Measurements from ENCODE around the gene NSUN2. TPM values are rescaled to one million over a fixed set of nuclear protein-coding genes. Genes with fewer than 3 reads are reported as not detected.

NSUN2 gene
- total and polyA plus RNA-seq, 2 donors (not counting 3 experiments of a cell fraction or from before 2014, with no cell fraction given), result 53.7 to 73.0 TPM

DNA sequence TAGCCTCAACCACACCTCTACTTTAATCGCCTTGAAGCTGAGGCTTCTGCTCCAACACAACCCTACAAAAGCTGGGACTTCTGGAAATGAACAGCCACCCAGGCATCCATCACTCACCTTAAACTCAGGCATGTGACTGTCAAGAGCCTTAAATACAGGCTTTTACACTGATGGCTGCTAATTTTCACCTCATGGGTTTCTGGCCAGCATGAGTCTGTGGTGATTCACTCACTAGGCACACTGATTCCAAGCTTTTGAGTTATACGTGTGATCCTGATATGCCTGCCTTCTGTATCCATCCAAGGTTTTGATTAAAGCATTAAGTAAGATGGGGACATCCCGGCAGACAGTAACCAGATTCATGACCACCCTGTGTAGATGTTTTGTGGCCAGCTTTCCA lies 8.9 kb downstream of the NSUN2 start:
- no peak overlapping the region for H3K27ac ChIP-seq (ENCODE audit: insufficient read depth, low read depth, low read length)
- H3K9ac ChIP-seq (replicated peaks; ENCODE audit: extremely low read depth, insufficient read depth, low read length), result no peak overlapping the region
- TF ChIP-seq MYC (IDR thresholded peaks at IDR 0.05; ENCODE audit: low read depth, low read length) (no peak), POLR2AphosphoS5 (IDR thresholded peaks at IDR 0.05; ENCODE audit: insufficient read depth, low read depth, low read length) (no peak), GATA2 (IDR thresholded peaks at IDR 0.05; ENCODE audit: insufficient read depth, insufficient read length, low read depth, low read length) (no peak), POLR2A (IDR thresholded peaks at IDR 0.05; ENCODE audit: low read depth, low read length) (no peak), EZH2 (IDR thresholded peaks at IDR 0.05; ENCODE audit: borderline replicate concordance, low read depth, low read length, severe bottlenecking) (no peak)
- peaks cover 69% of the 10 kb centered on the region for H3K79me2 ChIP-seq (ENCODE audit: control insufficient read depth, insufficient read depth, low read length)
- no peaks in the 10 kb centered on the region for H3K4me1 ChIP-seq (ENCODE audit: control insufficient read depth, extremely low read depth, insufficient read depth, low read length)
- H3K9me3 ChIP-seq (replicated peaks; ENCODE audit: control insufficient read depth, insufficient read depth, low read length), result no peaks in the 10 kb centered on the region
- dilution Hi-C loops (cut with MboI; ENCODE audit: extremely low pct_ligation_motif_present, low sequenced_read_pairs) (no loop called here), intact Hi-C loops (cut with micrococcal nuclease) (no loop called here)
- no peaks in the 10 kb centered on the region for H3K27me3 ChIP-seq (ENCODE audit: control insufficient read depth in 2 of 2, insufficient read depth in 2 of 2, low read length in 2 of 2)
- H3K4me3 ChIP-seq (replicated peaks in 1 of 3; ENCODE audit: insufficient read depth in 1 of 3, low read depth in 1 of 3, low read length in 3 of 3), result no peak overlapping the region
- H4K20me1 ChIP-seq (replicated peaks; ENCODE audit: control insufficient read depth, extremely low read depth, insufficient read depth, low read length), result no peaks in the 10 kb centered on the region
- H3K36me3 ChIP-seq (ENCODE audit: control insufficient read depth in 2 of 2, extremely low read depth in 1 of 2, insufficient read depth in 2 of 2, low read length in 2 of 2), result peaks cover 28 to 38% of the 10 kb centered on the region in 2 experiments
- H3K9me1 ChIP-seq (replicated peaks; ENCODE audit: control insufficient read depth, extremely low read depth, insufficient read depth, low read length), result no peaks in the 10 kb centered on the region
- CTCF ChIA-PET, result interaction anchor here (1.7 to 3.6 kb wide), 2 partner anchors 9 to 121 kb away, joined by 6 to 18 read pairs; partner anchors contain the start of genes NSUN2 and SRD5A1
- BruUV-seq (replicated peaks), result no TSS peak
- DNase-seq (ENCODE audit: low read depth, low spot score) (no peak), FAIRE-seq (no peak)
- H3K4me2 ChIP-seq (ENCODE audit: insufficient read depth, low read length), result no peak overlapping the region
- POLR2A ChIA-PET, result interaction anchor here (1.9 kb wide), 1 partner anchor 9 kb away, joined by 9 read pairs; the partner anchor contains the start of genes NSUN2 and SRD5A1
- H2AFZ ChIP-seq (ENCODE audit: low read depth, low read length), result no peak overlapping the region

DNA sequence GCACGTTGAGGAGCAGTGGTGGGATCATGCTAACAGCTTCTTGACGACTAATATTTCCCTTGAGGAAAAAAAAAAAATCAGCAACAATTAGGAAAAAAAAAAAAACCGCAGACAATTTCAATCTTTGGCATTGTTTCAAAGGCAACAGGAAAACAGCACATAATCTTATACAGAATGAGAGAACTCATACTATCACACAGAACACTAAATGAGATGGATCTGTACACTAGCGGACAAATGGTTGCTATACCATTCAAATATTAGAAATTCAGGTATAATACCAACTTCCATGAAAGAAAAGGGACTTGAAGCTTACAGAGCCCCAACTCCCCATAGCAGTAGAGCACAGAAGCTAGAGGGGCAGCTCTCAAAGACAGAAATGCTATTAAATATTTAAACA lies 9.6 kb downstream of the NSUN2 start:
- Histone ChIP-seq H3K36me3 (ENCODE audit: control insufficient read depth in 2 of 2, extremely low read depth in 1 of 2, insufficient read depth in 2 of 2, low read length in 2 of 2) (peaks cover 28 to 41% of the 10 kb centered on the region in 2 experiments), H3K9ac (replicated peaks; ENCODE audit: extremely low read depth, insufficient read depth, low read length) (no peak overlapping the region), H3K4me2 (ENCODE audit: insufficient read depth, low read length) (no peak overlapping the region), H3K4me3 (replicated peaks in 1 of 3; ENCODE audit: insufficient read depth in 1 of 3, low read depth in 1 of 3, low read length in 3 of 3) (no peak overlapping the region), H4K20me1 (replicated peaks; ENCODE audit: control insufficient read depth, extremely low read depth, insufficient read depth, low read length) (no peaks in the 10 kb centered on the region), H3K79me2 (ENCODE audit: control insufficient read depth, insufficient read depth, low read length) (peaks cover 65% of the 10 kb centered on the region), H3K27ac (ENCODE audit: insufficient read depth, low read depth, low read length) (no peak overlapping the region), H2AFZ (ENCODE audit: low read depth, low read length) (no peak overlapping the region), H3K27me3 (ENCODE audit: control insufficient read depth in 2 of 2, insufficient read depth in 2 of 2, low read length in 2 of 2) (no peaks in the 10 kb centered on the region), H3K9me1 (replicated peaks; ENCODE audit: control insufficient read depth, extremely low read depth, insufficient read depth, low read length) (no peaks in the 10 kb centered on the region), H3K4me1 (ENCODE audit: control insufficient read depth, extremely low read depth, insufficient read depth, low read length) (no peaks in the 10 kb centered on the region), H3K9me3 (replicated peaks; ENCODE audit: control insufficient read depth, insufficient read depth, low read length) (no peaks in the 10 kb centered on the region)
- dilution Hi-C loops (cut with MboI; ENCODE audit: extremely low pct_ligation_motif_present, low sequenced_read_pairs) (no loop called here), intact Hi-C loops (cut with micrococcal nuclease) (no loop called here)
- no TSS peak for BruUV-seq (replicated peaks)
- ChIA-PET CTCF (interaction anchor here (3.6 kb wide), 1 partner anchor 122 kb away, joined by 18 read pairs; no protein-coding TSS in a partner anchor), POLR2A (no interaction called here)
- FAIRE-seq (no peak), DNase-seq (ENCODE audit: low read depth, low spot score) (peak; percentile 11)
- TF ChIP-seq JUN (IDR thresholded peaks at IDR 0.05; ENCODE audit: borderline replicate concordance, insufficient read depth, insufficient read length, low read depth) (no peak), EZH2 (IDR thresholded peaks at IDR 0.05; ENCODE audit: borderline replicate concordance, low read depth, low read length, severe bottlenecking) (no peak)
